Mesendoderm (in vitro differentiated cells): ENCODE data around the gene MCU.
"Not testable (repeated sequence)": the region's sequence is repeated elsewhere in the genome, so short reads cannot be mapped to it uniquely, and the experiment has no call there.

ENCODE experiments used
- DNase-seq: peaks from one replicate; pipeline ENCODE4 v3.0.0; 2013
- H2AK5ac ChIP-seq: 2 replicates; pipeline ENCODE4 v1.6.1; 2013; ENCODE audit warnings: low read length, inconsistent platforms
- H2BK120ac ChIP-seq: 2 replicates; pipeline ENCODE4 v1.6.1; 2013; ENCODE audit warnings: low read depth, mild to moderate bottlenecking, low read length, moderate library complexity, mixed read lengths
- H2BK15ac ChIP-seq: replicated peaks from 2 replicates; pipeline ENCODE4 v1.6.1; 2013; ENCODE audit warnings: low read depth, mild to moderate bottlenecking, moderate library complexity
- H2BK5ac ChIP-seq: 2 replicates; pipeline ENCODE4 v1.6.1; 2013; ENCODE audit warnings: low read length, inconsistent platforms
- H3K18ac ChIP-seq: 2 replicates; pipeline ENCODE4 v1.6.1; 2013; ENCODE audit warnings: mild to moderate bottlenecking, low read length, mixed read lengths
- H3K23ac ChIP-seq: one replicate; pipeline ENCODE4 v1.6.1; 2013; ENCODE audit warnings: low read length
- H3K27ac ChIP-seq: 2 replicates; pipeline ENCODE4 v1.5.1; 2013; ENCODE audit warnings: low read depth, mild to moderate bottlenecking, inconsistent platforms, low read length, moderate library complexity
- H3K27me3 ChIP-seq: 2 replicates; pipeline ENCODE4 v1.6.1; 2013; ENCODE audit warnings: low read length, control low read depth, mild to moderate bottlenecking, inconsistent platforms; ENCODE audit not compliant: insufficient read depth, poor library complexity
- H3K36me3 ChIP-seq: 2 replicates; pipeline ENCODE4 v1.6.1; 2013; ENCODE audit warnings: low read length, inconsistent platforms; ENCODE audit not compliant: control insufficient read depth, insufficient read depth
- H3K4ac ChIP-seq: one replicate; pipeline ENCODE4 v1.6.1; 2013; ENCODE audit warnings: low read depth, mild to moderate bottlenecking, low read length, moderate library complexity
- H3K4me1 ChIP-seq: 2 replicates; pipeline ENCODE4 v1.6.1; 2013; ENCODE audit warnings: low read depth, low read length, inconsistent platforms; ENCODE audit not compliant: control insufficient read depth
- H3K4me2 ChIP-seq: 2 replicates; pipeline ENCODE4 v1.6.1; 2013; ENCODE audit warnings: low read length
- H3K4me3 ChIP-seq: 2 replicates; pipeline ENCODE4 v1.5.1; 2013; ENCODE audit warnings: mild to moderate bottlenecking, low read length
- H3K56ac ChIP-seq: one replicate; pipeline ENCODE4 v1.6.1; 2013; ENCODE audit warnings: low read length
- H3K79me1 ChIP-seq: 2 replicates; pipeline ENCODE4 v1.6.1; 2013; ENCODE audit warnings: low read length, inconsistent platforms
- H3K79me2 ChIP-seq: 2 replicates; pipeline ENCODE4 v1.6.1; 2013; ENCODE audit warnings: mild to moderate bottlenecking, low read length; ENCODE audit not compliant: control insufficient read depth, insufficient read depth
- H3K9ac ChIP-seq: 2 replicates; pipeline ENCODE4 v1.6.1; 2013; ENCODE audit warnings: low read length, inconsistent platforms
- H4K5ac ChIP-seq: one replicate; pipeline ENCODE4 v1.6.1; 2013; ENCODE audit warnings: low read length
- H4K8ac ChIP-seq: one replicate; pipeline ENCODE4 v1.6.1; 2013; ENCODE audit warnings: low read depth, mild to moderate bottlenecking, control low read depth, low read length, moderate library complexity
- WGBS: extraction: QIAGEN DNeasy Blood & Tissue Kit; methylation state at CpG from one replicate; pipeline ENCODE4 v1.1.7; 2013; ENCODE audit warnings: low lambda C conversion rate, missing lambda C conversion rate; ENCODE audit not compliant: insufficient coverage; ENCODE audit errors: extremely low coverage; 5-methylcytosine and 5-hydroxymethylcytosine counted together

Gene MCU

DNA sequence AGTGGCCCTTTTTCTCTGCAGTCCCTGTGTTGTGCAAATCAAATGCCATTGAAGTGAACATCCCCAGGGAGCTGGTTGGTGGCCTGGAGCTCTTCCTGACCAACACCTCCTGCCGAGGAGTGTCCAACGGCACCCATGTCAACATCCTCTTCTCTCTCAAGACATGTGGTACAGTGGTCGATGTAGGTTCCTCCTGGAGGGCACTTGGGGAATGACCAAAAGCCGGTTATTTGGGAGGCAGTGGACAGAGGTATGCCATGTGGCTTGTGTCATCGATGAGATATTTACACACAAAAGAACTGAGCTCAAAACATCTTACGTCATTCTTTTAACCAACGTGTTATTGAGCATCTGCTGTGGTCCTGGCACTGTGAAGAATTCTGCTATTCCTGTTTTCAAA is 221.3 kb downstream of the MCU start:
- Histone ChIP-seq H4K8ac (no peak overlapping the region), H3K4me1 (no peaks in the 10 kb centered on the region), H3K9ac (no peak overlapping the region), H3K23ac (no peak overlapping the region), H3K79me2 (no peaks in the 10 kb centered on the region), H3K4ac (no peak overlapping the region), H2BK120ac (no peak overlapping the region), H2BK15ac (no peak overlapping the region), H3K56ac (no peak overlapping the region), H2BK5ac (no peak overlapping the region), H3K18ac (no peak overlapping the region), H3K4me2 (no peak overlapping the region), H2AK5ac (no peak overlapping the region), H3K79me1 (no peaks in the 10 kb centered on the region), H3K27ac (no peak overlapping the region), H3K27me3 (no peaks in the 10 kb centered on the region), H4K5ac (no peak overlapping the region), H3K4me3 (no peak overlapping the region), H3K36me3 (no peaks in the 10 kb centered on the region)
- DNase-seq = peak; percentile 67
- no CpG with 5 or more reads among the region's 7 CpGs for WGBS

DNA sequence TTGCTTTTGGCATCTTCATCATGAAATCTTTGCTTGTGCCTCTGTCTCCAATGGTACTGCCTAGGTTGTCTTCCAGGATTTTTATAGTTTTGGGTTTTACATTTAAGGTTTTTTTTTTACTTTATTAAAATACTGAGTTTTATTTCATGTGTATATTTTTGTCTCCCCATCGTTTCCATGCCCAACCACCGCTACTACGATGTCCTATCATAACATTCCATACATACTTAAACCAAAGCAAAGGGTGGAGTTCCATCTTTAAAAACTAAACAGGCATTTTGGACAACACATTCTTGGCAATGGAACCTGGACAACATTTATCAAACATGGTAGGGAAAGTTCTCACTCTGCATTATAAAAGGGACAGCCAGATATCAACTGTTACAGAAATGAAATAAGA is 225.3 kb downstream of the MCU start:
- not testable (repeated sequence) for H3K4me2 ChIP-seq, H2AK5ac ChIP-seq, DNase-seq

GRCh38 chr10:72917803-72918332 is 225.9 kb downstream of the MCU start:
- H3K79me2 ChIP-seq = not testable (repeated sequence)

More for the DNA sequence above, 225.3 kb downstream of the MCU start:
- not testable (repeated sequence) for H3K79me1 ChIP-seq, H3K4me3 ChIP-seq, H2BK15ac ChIP-seq, H3K56ac ChIP-seq, H3K27ac ChIP-seq, H3K18ac ChIP-seq, H3K36me3 ChIP-seq, H3K4me1 ChIP-seq, H3K9ac ChIP-seq, H3K27me3 ChIP-seq, H3K79me2 ChIP-seq, H4K5ac ChIP-seq, H2BK120ac ChIP-seq, H3K4ac ChIP-seq, H4K8ac ChIP-seq, H2BK5ac ChIP-seq, H3K23ac ChIP-seq
- WGBS = no CpG with 5 or more reads among the region's 3 CpGs

GRCh38 chr10:72918352-72918751 is 226.4 kb downstream of the MCU start:
- H3K36me3 ChIP-seq = no peaks in the 10 kb centered on the region
- no peak overlapping the region for H3K18ac ChIP-seq
- H2AK5ac ChIP-seq = no peak overlapping the region
- no peaks in the 10 kb centered on the region for H3K79me2 ChIP-seq
- no peak overlapping the region for H2BK5ac ChIP-seq
- H3K4me3 ChIP-seq = no peak overlapping the region
- H4K5ac ChIP-seq = no peak overlapping the region
- H3K4ac ChIP-seq = no peak overlapping the region
- H3K23ac ChIP-seq = no peak overlapping the region
- no peaks in the 10 kb centered on the region for H3K79me1 ChIP-seq
- H3K4me2 ChIP-seq = no peak overlapping the region
- no peak overlapping the region for H3K56ac ChIP-seq
- no peak overlapping the region for H3K9ac ChIP-seq
- H3K27me3 ChIP-seq = no peaks in the 10 kb centered on the region
- H4K8ac ChIP-seq = no peak overlapping the region
- no peak overlapping the region for H2BK15ac ChIP-seq
- H2BK120ac ChIP-seq = no peak overlapping the region
- no peaks in the 10 kb centered on the region for H3K4me1 ChIP-seq
- no CpG with 5 or more reads among the region's 8 CpGs for WGBS
- DNase-seq = no peak
- no peak overlapping the region for H3K27ac ChIP-seq

More at GRCh38 chr10:72917803-72918332, 225.9 kb downstream of the MCU start:
- H3K4me3 ChIP-seq, H4K5ac ChIP-seq, H3K4ac ChIP-seq, H3K18ac ChIP-seq, H3K23ac ChIP-seq, H4K8ac ChIP-seq, H3K79me1 ChIP-seq, H2BK5ac ChIP-seq, H2BK15ac ChIP-seq, H3K4me1 ChIP-seq, H3K9ac ChIP-seq, H2AK5ac ChIP-seq, H3K27me3 ChIP-seq, H3K56ac ChIP-seq, H3K27ac ChIP-seq, DNase-seq, H2BK120ac ChIP-seq, H3K4me2 ChIP-seq, H3K36me3 ChIP-seq: not testable (repeated sequence)
- 100% methylated on average over 1 of the region's 2 CpGs for WGBS

DNA sequence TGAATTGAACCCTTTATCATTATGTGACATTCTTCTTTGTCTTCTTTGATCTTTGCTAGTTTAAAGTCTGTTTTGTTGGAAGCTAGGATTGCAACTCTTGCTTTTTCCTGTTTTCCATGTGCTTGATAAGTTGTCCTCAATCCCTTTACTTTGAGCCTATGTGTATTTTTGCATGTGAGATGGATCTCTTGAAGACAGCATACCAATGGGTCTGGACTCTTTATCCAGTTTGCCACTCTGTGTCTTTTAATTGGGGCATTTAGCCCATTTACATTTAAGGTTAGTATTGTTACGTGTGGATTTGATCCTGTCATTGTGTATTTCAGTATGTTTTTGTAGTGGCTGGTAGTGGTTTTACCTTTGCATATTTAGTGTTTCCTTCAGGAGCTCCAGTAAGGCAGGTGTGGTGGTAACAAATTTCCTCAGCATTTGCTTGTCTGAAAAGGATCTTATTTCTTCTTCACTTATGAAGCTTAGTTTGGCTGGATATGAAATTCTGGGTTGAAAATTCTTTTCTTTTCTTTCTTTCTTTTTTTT is 229.3 kb downstream of the MCU start:
- not testable (repeated sequence) for H3K18ac ChIP-seq, H3K36me3 ChIP-seq, H3K79me1 ChIP-seq, H3K79me2 ChIP-seq, H4K5ac ChIP-seq, H3K27ac ChIP-seq, H3K4ac ChIP-seq, H3K4me3 ChIP-seq, H2BK15ac ChIP-seq, H3K23ac ChIP-seq, H4K8ac ChIP-seq, H2AK5ac ChIP-seq, H3K9ac ChIP-seq, H3K56ac ChIP-seq, H2BK120ac ChIP-seq, H3K4me2 ChIP-seq, H3K4me1 ChIP-seq, H3K27me3 ChIP-seq, DNase-seq, H2BK5ac ChIP-seq
- no CpG with 5 or more reads among the region's 1 CpG for WGBS

DNA sequence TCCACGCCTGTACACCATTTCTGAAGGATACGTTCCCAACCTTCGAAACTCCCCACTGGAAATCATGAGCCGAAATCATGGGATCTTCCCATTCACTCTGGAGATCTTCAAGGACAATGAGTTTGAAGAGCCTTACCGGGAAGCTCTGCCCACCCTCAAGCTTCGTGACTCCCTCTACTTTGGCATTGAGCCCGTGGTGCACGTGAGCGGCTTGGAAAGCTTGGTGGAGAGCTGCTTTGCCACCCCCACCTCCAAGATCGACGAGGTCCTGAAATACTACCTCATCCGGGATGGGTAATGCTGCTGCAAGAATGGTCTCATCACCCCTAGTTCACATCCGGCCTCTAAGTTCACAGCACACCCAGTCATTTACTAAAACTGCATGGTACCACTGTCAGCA is 232.4 kb downstream of the MCU start:
- WGBS = no CpG with 5 or more reads among the region's 13 CpGs
- Histone ChIP-seq H2AK5ac (no peak overlapping the region), H3K56ac (no peak overlapping the region), H3K79me1 (no peaks in the 10 kb centered on the region), H2BK120ac (no peak overlapping the region), H3K4ac (no peak overlapping the region), H2BK15ac (no peak overlapping the region), H3K4me2 (no peak overlapping the region), H3K27me3 (no peaks in the 10 kb centered on the region), H2BK5ac (no peak overlapping the region), H3K18ac (no peak overlapping the region), H3K4me3 (no peak overlapping the region), H4K8ac (no peak overlapping the region), H3K36me3 (no peaks in the 10 kb centered on the region), H3K9ac (no peak overlapping the region), H3K79me2 (no peaks in the 10 kb centered on the region), H3K23ac (no peak overlapping the region), H3K27ac (no peak overlapping the region), H3K4me1 (no peaks in the 10 kb centered on the region), H4K5ac (no peak overlapping the region)
- DNase-seq = no peak
